Breast epithelium (tissue), 4 donors: ENCODE data around the gene KPNA3. TPM values are rescaled to one million over a fixed set of nuclear protein-coding genes. Genes with fewer than 3 reads are reported as not detected.

Experiments
- DNase-seq, 2 donors: peaks; one replicate each; pipeline ENCODE4 v3.0.0-alpha.2; 2019; ENCODE audit warnings: low spot score in 2 of 2
- H3K27ac ChIP-seq, 2 donors: fragments of 200-600 bp; sonication (generic) in 1 of 2; one replicate each; pipeline ENCODE4 v1.5.1; 2016 to 2019; ENCODE audit warnings: mild to moderate bottlenecking in 1 of 2
- H3K27me3 ChIP-seq, 2 donors: fragments of 200-600 bp; sonication (generic) in 1 of 2; one replicate each; pipeline versions ENCODE4 v1.5.1 to v1.6.0; 2017 to 2019; ENCODE audit warnings: control low read depth in 1 of 2, mild to moderate bottlenecking in 1 of 2
- H3K36me3 ChIP-seq: fragments of 200-600 bp; one replicate; pipeline ENCODE4 v1.5.1; 2019
- H3K4me1 ChIP-seq, 2 donors: fragments of 200-600 bp; sonication (generic); one replicate each; pipeline ENCODE4 v1.5.1; 2016 to 2019; ENCODE audit warnings: control low read depth in 1 of 2
- H3K4me3 ChIP-seq, 3 donors: fragments of 200-600 bp; sonication (generic); 1 replicate in 2 of 3; 2 replicates in 1 of 3; pipeline ENCODE4 v1.5.1; 2016 to 2019; ENCODE audit warnings: mild to moderate bottlenecking in 3 of 3, moderate library complexity in 2 of 3
- H3K9me3 ChIP-seq, 2 donors: fragments of 200-600 bp; sonication (generic) in 1 of 2; one replicate each; pipeline ENCODE4 v1.5.1; 2016 to 2019; ENCODE audit warnings: control low read depth in 1 of 2
- POLR2A ChIP-seq: fragments of 450-650 bp; IDR thresholded peaks from one replicate; pipeline ENCODE4 v1.6.1; 2016; ENCODE audit warnings: antibody characterized with exemption, mild to moderate bottlenecking, moderate library complexity
- POLR2AphosphoS5 ChIP-seq, 3 donors: sonication (generic); formaldehyde crosslinking; IDR thresholded peaks; one replicate each; pipeline ENCODE4 v1.6.1; 2017; ENCODE audit warnings: antibody characterized with exemption in 3 of 3
- intact Hi-C: fragments of 100-400 bp; cut with DNase I; formaldehyde crosslinking; loops from one replicate; pipeline ENCODE4 v1.15.1; 2023; ENCODE audit warnings: low total_unique reads
- total RNA-seq, 3 donors: library from RNA; depleted of rRNA; stranded (reverse); fragments of >200 nt; gene quantifications; one replicate each; pipeline ENCODE4 v1.1.0, GENCODE V29; 2016
- TF ChIP-seq, protein P1 (sequence below), 3 donors: fragments of 450-650 bp; IDR thresholded peaks; one replicate each; pipeline ENCODE4 v1.5.1; 2016 to 2017; ENCODE audit warnings: antibody characterized with exemption in 3 of 3, mild to moderate bottlenecking in 3 of 3, moderate library complexity in 3 of 3

KPNA3 gene
- total RNA-seq, 3 donors from 2014 or later, result 25.6 to 35.5 (median 25.8) TPM

DNA sequence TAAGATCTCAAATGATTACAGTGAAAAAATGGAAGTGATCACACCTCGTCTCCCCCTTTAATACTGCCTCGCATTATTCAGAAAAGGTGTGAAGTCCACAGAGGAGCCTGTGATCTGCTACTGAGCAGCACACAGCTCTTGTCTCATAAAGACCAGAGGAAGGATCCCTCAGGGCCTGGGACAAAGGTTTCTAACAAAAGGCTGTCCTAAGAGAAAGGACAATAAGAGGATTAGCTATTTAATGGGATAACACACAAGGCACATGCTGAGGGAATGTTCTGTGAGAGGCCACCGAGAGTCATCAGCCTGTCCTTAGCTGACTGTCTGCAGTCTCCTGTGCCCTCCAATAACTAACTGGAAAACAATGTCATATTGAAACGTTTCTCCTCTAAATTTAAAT, 127.9 kb downstream of the KPNA3 start:
- Histone ChIP-seq H3K4me3 (no peak overlapping the region), H3K36me3 (no peaks in the 10 kb centered on the region), H3K4me1 (no peaks in the 10 kb centered on the region), H3K9me3 (no peaks in the 10 kb centered on the region), H3K27me3 (no peaks in the 10 kb centered on the region), H3K27ac (no peak overlapping the region)
- TF ChIP-seq POLR2A, result no peak
- TF ChIP-seq, protein P1, sequence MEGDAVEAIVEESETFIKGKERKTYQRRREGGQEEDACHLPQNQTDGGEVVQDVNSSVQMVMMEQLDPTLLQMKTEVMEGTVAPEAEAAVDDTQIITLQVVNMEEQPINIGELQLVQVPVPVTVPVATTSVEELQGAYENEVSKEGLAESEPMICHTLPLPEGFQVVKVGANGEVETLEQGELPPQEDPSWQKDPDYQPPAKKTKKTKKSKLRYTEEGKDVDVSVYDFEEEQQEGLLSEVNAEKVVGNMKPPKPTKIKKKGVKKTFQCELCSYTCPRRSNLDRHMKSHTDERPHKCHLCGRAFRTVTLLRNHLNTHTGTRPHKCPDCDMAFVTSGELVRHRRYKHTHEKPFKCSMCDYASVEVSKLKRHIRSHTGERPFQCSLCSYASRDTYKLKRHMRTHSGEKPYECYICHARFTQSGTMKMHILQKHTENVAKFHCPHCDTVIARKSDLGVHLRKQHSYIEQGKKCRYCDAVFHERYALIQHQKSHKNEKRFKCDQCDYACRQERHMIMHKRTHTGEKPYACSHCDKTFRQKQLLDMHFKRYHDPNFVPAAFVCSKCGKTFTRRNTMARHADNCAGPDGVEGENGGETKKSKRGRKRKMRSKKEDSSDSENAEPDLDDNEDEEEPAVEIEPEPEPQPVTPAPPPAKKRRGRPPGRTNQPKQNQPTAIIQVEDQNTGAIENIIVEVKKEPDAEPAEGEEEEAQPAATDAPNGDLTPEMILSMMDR (IDR thresholded peaks at IDR 0.05), result no peak
- no peak for TF ChIP-seq POLR2AphosphoS5 (IDR thresholded peaks at IDR 0.05)
- DNase-seq, result no peak
- intact Hi-C loops, result no loop called here

DNA sequence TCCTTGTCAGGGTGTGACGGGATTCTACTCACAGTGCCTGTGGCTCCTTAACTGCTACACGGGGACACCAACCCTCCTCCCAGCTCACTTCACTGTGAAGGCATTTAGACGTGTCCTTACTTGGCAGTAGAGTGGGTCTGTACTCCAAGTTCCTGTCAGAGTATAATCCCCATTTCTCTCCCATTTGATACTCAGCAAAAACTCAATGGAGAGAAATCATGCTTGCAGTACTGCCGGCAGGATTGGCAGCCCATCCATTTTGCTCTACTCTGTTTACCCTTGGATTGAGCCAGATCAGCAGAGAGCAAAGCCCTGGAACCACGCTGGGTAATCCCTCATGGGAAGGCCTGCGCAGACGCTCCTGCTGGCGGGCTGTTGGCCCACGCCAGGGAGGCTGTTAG, 135.2 kb downstream of the KPNA3 start:
- Histone ChIP-seq H3K36me3 (no peaks in the 10 kb centered on the region), H3K4me3 (no peak overlapping the region), H3K9me3 (no peaks in the 10 kb centered on the region), H3K27ac (no peak overlapping the region), H3K4me1 (no peaks in the 10 kb centered on the region), H3K27me3 (no peaks in the 10 kb centered on the region)
- intact Hi-C loops, result no loop called here
- DNase-seq, result no peak
- TF ChIP-seq POLR2A, result no peak
- TF ChIP-seq POLR2AphosphoS5 (IDR thresholded peaks at IDR 0.05), result no peak
- TF ChIP-seq, protein P1 (IDR thresholded peaks at IDR 0.05), result no peak

DNA sequence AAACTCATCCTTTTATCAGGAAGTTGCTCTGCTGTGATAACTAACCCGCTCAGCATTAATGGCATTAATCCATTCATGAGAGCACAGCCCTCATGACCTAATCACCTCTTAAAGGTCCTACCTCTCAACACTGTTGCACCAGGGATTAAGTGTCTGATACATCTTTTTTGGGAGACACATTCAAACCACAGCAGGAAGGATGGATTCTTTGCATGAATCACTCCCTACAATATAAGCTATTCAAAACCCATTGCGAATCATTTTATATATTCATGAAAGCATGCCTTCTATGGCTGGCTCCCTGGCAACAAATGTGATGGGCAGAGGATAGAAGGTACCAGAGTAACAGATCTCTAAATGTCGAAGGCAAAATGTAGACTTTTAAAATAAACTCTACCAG, 136.6 kb downstream of the KPNA3 start:
- Histone ChIP-seq H3K27me3 (no peaks in the 10 kb centered on the region), H3K4me3 (no peak overlapping the region), H3K36me3 (no peaks in the 10 kb centered on the region), H3K9me3 (no peaks in the 10 kb centered on the region), H3K27ac (no peak overlapping the region), H3K4me1 (no peaks in the 10 kb centered on the region)
- DNase-seq, result no peak
- intact Hi-C loops, result no loop called here
- TF ChIP-seq POLR2A (no peak), POLR2AphosphoS5 (IDR thresholded peaks at IDR 0.05) (no peak)
- TF ChIP-seq, protein P1 (IDR thresholded peaks at IDR 0.05), result no peak

DNA sequence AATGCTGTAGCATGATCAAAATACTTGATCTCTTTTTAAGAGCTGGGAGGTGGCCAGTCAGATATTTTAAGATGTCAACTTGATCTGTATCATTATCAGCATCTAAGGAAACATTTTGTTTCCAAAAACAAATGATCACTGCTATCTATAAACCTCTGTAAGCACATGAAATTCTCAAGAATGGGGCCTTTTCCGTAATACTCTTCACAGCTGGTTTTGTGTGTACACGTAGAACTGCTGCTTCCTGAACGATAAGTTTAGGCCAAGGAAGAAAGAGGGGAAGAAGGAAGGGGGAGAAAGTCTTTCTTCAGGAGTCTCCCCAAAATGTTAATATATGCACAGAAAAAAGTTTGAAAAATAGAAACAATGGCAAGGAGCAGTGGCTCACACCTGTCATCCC, 138.5 kb downstream of the KPNA3 start:
- Histone ChIP-seq H3K4me1 (no peaks in the 10 kb centered on the region), H3K9me3 (no peaks in the 10 kb centered on the region), H3K27ac (no peak overlapping the region), H3K4me3 (no peak overlapping the region), H3K27me3 (no peaks in the 10 kb centered on the region), H3K36me3 (no peaks in the 10 kb centered on the region)
- no peak for TF ChIP-seq POLR2AphosphoS5 (IDR thresholded peaks at IDR 0.05)
- TF ChIP-seq, protein P1 (IDR thresholded peaks at IDR 0.05), result no peak
- no peak for TF ChIP-seq POLR2A
- no peak for DNase-seq
- intact Hi-C loops, result no loop called here

DNA sequence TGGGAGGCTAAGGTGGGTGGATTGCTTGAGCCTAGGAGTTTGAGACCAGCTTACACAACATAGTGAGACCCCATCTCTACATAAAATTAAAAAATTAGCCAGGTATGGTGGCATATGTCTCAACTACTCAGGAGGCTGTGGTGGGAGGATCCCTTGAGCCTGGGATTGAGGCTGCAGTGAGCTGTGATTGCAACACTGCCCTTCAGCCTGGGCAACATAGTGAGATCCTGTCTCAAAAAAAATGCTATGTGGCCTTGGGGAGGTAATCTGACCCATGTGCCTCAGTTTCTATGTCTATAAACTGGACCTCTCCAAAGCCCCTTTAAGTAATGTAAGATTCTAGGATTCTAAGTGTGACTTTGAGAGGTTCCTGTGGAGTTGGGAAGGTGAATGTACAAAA, 139.0 kb downstream of the KPNA3 start:
- TF ChIP-seq, protein P1 (IDR thresholded peaks at IDR 0.05), result no peak
- no peak for TF ChIP-seq POLR2A
- no peak for TF ChIP-seq POLR2AphosphoS5 (IDR thresholded peaks at IDR 0.05)
- Histone ChIP-seq H3K9me3 (no peaks in the 10 kb centered on the region), H3K27ac (no peak overlapping the region), H3K4me3 (no peak overlapping the region), H3K27me3 (no peaks in the 10 kb centered on the region), H3K4me1 (no peaks in the 10 kb centered on the region), H3K36me3 (no peaks in the 10 kb centered on the region)
- no peak for DNase-seq
- intact Hi-C loops, result no loop called here
